SU-DHL-6 (cell line): ENCODE measurements around the gene KCNJ4.

Experiments
- H2AFZ ChIP-seq: fragments of 200-600 bp; sonication (generic); 2 replicates; pipeline ENCODE4 v1.6.1; 2014; ENCODE audit warnings: low read depth, mild to moderate bottlenecking, moderate library complexity, mixed read lengths, antibody characterized with exemption, low read length; ENCODE audit not compliant: severe bottlenecking
- H3F3A ChIP-seq: fragments of 200-600 bp; shearing (Covaris generic); 2 replicates; pipeline ENCODE4 v1.6.0; 2016; ENCODE audit warnings: antibody characterized with exemption, mild to moderate bottlenecking; ENCODE audit not compliant: insufficient read depth
- H3K27ac ChIP-seq: fragments of 200-600 bp; sonication (generic); 2 replicates; pipeline ENCODE4 v1.5.1; 2016; ENCODE audit warnings: low read depth, mild to moderate bottlenecking, low read length, moderate library complexity, mixed read lengths
- H3K27me3 ChIP-seq: fragments of 200-600 bp; sonication (generic), shearing (Covaris generic); 2 replicates; pipeline ENCODE4 v1.6.0; 2014; ENCODE audit warnings: mild to moderate bottlenecking, low read length
- H3K36me3 ChIP-seq: fragments of 200-600 bp; sonication (generic); 2 replicates; pipeline ENCODE4 v1.6.1; 2014; ENCODE audit warnings: mild to moderate bottlenecking, low read length, mixed read lengths
- H3K4me2 ChIP-seq: fragments of 300-600, 200-600 bp; shearing (Covaris generic), sonication (generic); 2 replicates; pipeline ENCODE4 v1.6.0; 2014; ENCODE audit warnings: low read length, low read depth, mild to moderate bottlenecking; ENCODE audit not compliant: poor library complexity, severe bottlenecking
- H3K4me3 ChIP-seq: fragments of 200-600 bp; sonication (generic); 2 replicates; pipeline ENCODE4 v1.5.1; 2014; ENCODE audit warnings: antibody characterized with exemption, low read length, mild to moderate bottlenecking, mixed read lengths; ENCODE audit not compliant: insufficient read depth, poor library complexity, severe bottlenecking
- H3K79me2 ChIP-seq: fragments of 200-600 bp; sonication (generic); 2 replicates; pipeline ENCODE4 v1.6.1; 2014; ENCODE audit warnings: mild to moderate bottlenecking, low read length, moderate library complexity; ENCODE audit not compliant: insufficient read depth
- H3K9ac ChIP-seq: fragments of 200-600 bp; sonication (generic); 2 replicates; pipeline ENCODE4 v1.7.0; 2014; ENCODE audit warnings: mild to moderate bottlenecking, low read length
- H3K9me2 ChIP-seq: fragments of 200-600 bp; sonication (generic); replicated peaks from 2 replicates; pipeline ENCODE4 v1.6.1; 2014; ENCODE audit warnings: low read length; ENCODE audit not compliant: insufficient read depth
- H3K9me3 ChIP-seq: fragments of 200-600 bp; sonication (generic); 2 replicates; pipeline ENCODE4 v1.6.1; 2014; ENCODE audit warnings: low read length, mixed read lengths; ENCODE audit not compliant: insufficient read depth
- H4K20me1 ChIP-seq: fragments of 200-600 bp; sonication (generic); 2 replicates; pipeline ENCODE4 v1.6.1; 2014; ENCODE audit warnings: low read depth, mild to moderate bottlenecking, antibody characterized with exemption, low read length, moderate library complexity, mixed read lengths
- CTCF ChIP-seq: fragments of 200-600 bp; sonication (generic); IDR thresholded peaks from one replicate; pipeline ENCODE4 v1.5.1; 2017; ENCODE audit warnings: antibody characterized with exemption, mild to moderate bottlenecking, low read length, moderate library complexity; ENCODE audit not compliant: insufficient read depth, poor library complexity, severe bottlenecking
- EZH2phosphoT487 ChIP-seq: fragments of 200-600 bp; sonication (generic), shearing (Covaris generic); conservative IDR thresholded peaks from 2 replicates; pipeline ENCODE4 v1.6.1; 2018; ENCODE audit warnings: mild to moderate bottlenecking, antibody characterized with exemption, low read length, moderate library complexity, mixed read lengths

KCNJ4 gene

GRCh38 chr22:38467438-38467903, 12.5 kb upstream of the KCNJ4 start:
- Histone ChIP-seq H2AFZ (no peak overlapping the region), H3K4me2 (no peak overlapping the region), H4K20me1 (no peaks in the 10 kb centered on the region), H3F3A (no peaks in the 10 kb centered on the region), H3K9me2 (no peaks in the 10 kb centered on the region), H3K9ac (no peak overlapping the region), H3K36me3 (no peaks in the 10 kb centered on the region), H3K27me3 (no peaks in the 10 kb centered on the region), H3K27ac (no peak overlapping the region), H3K9me3 (no peaks in the 10 kb centered on the region), H3K4me3 (no peak overlapping the region), H3K79me2 (no peaks in the 10 kb centered on the region)
- no peak for TF ChIP-seq CTCF
- TF ChIP-seq EZH2phosphoT487 = no peak

- Histone ChIP-seq H3K4me2 (no peak overlapping the region), H2AFZ (no peak overlapping the region), H3K36me3 (no peaks in the 10 kb centered on the region), H3K4me3 (no peak overlapping the region), H4K20me1 (no peaks in the 10 kb centered on the region), H3K9ac (no peak overlapping the region), H3K9me3 (no peaks in the 10 kb centered on the region), H3K9me2 (no peaks in the 10 kb centered on the region), H3K27ac (no peak overlapping the region), H3K27me3 (no peaks in the 10 kb centered on the region), H3F3A (no peaks in the 10 kb centered on the region), H3K79me2 (no peaks in the 10 kb centered on the region)
- TF ChIP-seq CTCF (no peak), EZH2phosphoT487 (no peak)
Observed at GRCh38 chr22:38465673-38466490, 10.9 kb upstream of the KCNJ4 start.

GRCh38 chr22:38464992-38465672, 10.1 kb upstream of the KCNJ4 start:
- H3K36me3 ChIP-seq = no peaks in the 10 kb centered on the region
- H3K9ac ChIP-seq = no peak overlapping the region
- H3F3A ChIP-seq = no peaks in the 10 kb centered on the region
- H3K79me2 ChIP-seq = no peaks in the 10 kb centered on the region
- H3K4me3 ChIP-seq = no peak overlapping the region
- no peaks in the 10 kb centered on the region for H3K9me3 ChIP-seq
- no peak overlapping the region for H3K4me2 ChIP-seq
- H4K20me1 ChIP-seq = no peaks in the 10 kb centered on the region
- no peaks in the 10 kb centered on the region for H3K9me2 ChIP-seq
- TF ChIP-seq CTCF = no peak
- no peak for TF ChIP-seq EZH2phosphoT487
- H2AFZ ChIP-seq = no peak overlapping the region
- no peaks in the 10 kb centered on the region for H3K27me3 ChIP-seq
- no peak overlapping the region for H3K27ac ChIP-seq
